GOT3 (cell line): ENCODE measurements around the gene NLGN2.

Experiments used
- DNase-seq: peaks from one replicate; lab custom pipeline; 2025; ENCODE audit warnings: mixed read lengths; lab: John Stamatoyannopoulos, UW

NLGN2 gene

GRCh38 chr17:7437950-7438614 lies 30.4 kb downstream of the NLGN2 start:
- DNase-seq: no peak

- no peak for DNase-seq
Observed at GRCh38 chr17:7438656-7439460, 31.2 kb downstream of the NLGN2 start.

GRCh38 chr17:7439462-7440112 lies 31.9 kb downstream of the NLGN2 start, which contains the start of gene FGF11:
Gene FGF11 (plus strand): TSS chr17:7439512. CDS start chr17:7439621, 109 bp downstream.
- no peak for DNase-seq

- no peak for DNase-seq
Observed at GRCh38 chr17:7440113-7440833, 32.6 kb downstream of the NLGN2 start.

GRCh38 chr17:7440834-7441195 lies 33.2 kb downstream of the NLGN2 start:
- DNase-seq: no peak

GRCh38 chr17:7441266-7441665 lies 33.6 kb downstream of the NLGN2 start:
- DNase-seq: no peak

- no peak for DNase-seq
Observed at GRCh38 chr17:7442142-7442541, 34.5 kb downstream of the NLGN2 start.

- DNase-seq: no peak
Observed at GRCh38 chr17:7443499-7444485, 36.1 kb downstream of the NLGN2 start.

GRCh38 chr17:7444682-7445618 lies 37.3 kb downstream of the NLGN2 start, which contains the start of gene CHRNB1:
Gene CHRNB1 (plus strand): TSS chr17:7445061. CDS start chr17:7445128, 67 bp downstream.
- DNase-seq: no peak

- DNase-seq: no peak
Observed at GRCh38 chr17:7445619-7445968, 37.9 kb downstream of the NLGN2 start.

- no peak for DNase-seq
Observed at GRCh38 chr17:7448461-7448860, 40.8 kb downstream of the NLGN2 start.

- no peak for DNase-seq
Observed at GRCh38 chr17:7459961-7460545, 52.4 kb downstream of the NLGN2 start.

GRCh38 chr17:7460850-7461660 lies 53.4 kb downstream of the NLGN2 start:
- DNase-seq: no peak

- DNase-seq: no peak
Observed at GRCh38 chr17:7462474-7463371, 55.1 kb downstream of the NLGN2 start.

- DNase-seq: no peak
Observed at GRCh38 chr17:7463372-7463846, 55.8 kb downstream of the NLGN2 start.

GRCh38 chr17:7464081-7464480 lies 56.4 kb downstream of the NLGN2 start:
- DNase-seq: no peak

- no peak for DNase-seq
Observed at GRCh38 chr17:7465597-7466275, 58.1 kb downstream of the NLGN2 start.
